ENCODE results near the gene TRIM46.
"Not testable (repeated sequence)": the region's sequence is repeated elsewhere in the genome, so short reads cannot be mapped to it uniquely, and the experiment has no call there.

The TRIM46 gene

GRCh38 chr1:155189926-155190325, 16.3 kb downstream of the TRIM46 start:
- not testable (repeated sequence) for DNase-seq

GRCh38 chr1:155191904-155192303, 18.3 kb downstream of the TRIM46 start:
- DNase-seq = no peak

GRCh38 chr1:155192346-155193274, 19.0 kb downstream of the TRIM46 start:
- DNase-seq = no peak

- peak; percentile 92 for DNase-seq
These were observed 19.8 kb downstream of the TRIM46 start for GRCh38 chr1:155193275-155193990.

GRCh38 chr1:155193991-155194240, 20.3 kb downstream of the TRIM46 start:
- not testable (repeated sequence) for DNase-seq

GRCh38 chr1:155195201-155196102, 21.8 kb downstream of the TRIM46 start:
- DNase-seq = no peak

- DNase-seq = no peak
These were observed 22.6 kb downstream of the TRIM46 start for GRCh38 chr1:155196103-155196892.

- DNase-seq = no peak
These were observed 23.4 kb downstream of the TRIM46 start for GRCh38 chr1:155196893-155197638.

- DNase-seq = no peak
These were observed 24.4 kb downstream of the TRIM46 start for GRCh38 chr1:155197901-155198546.

GRCh38 chr1:155198547-155198906, 24.9 kb downstream of the TRIM46 start:
- no peak for DNase-seq

- no peak for DNase-seq
These were observed 26.1 kb downstream of the TRIM46 start for GRCh38 chr1:155199792-155200191.

GRCh38 chr1:155200920-155201319, 27.3 kb downstream of the TRIM46 start:
- no peak for DNase-seq

- DNase-seq = no peak
These were observed 28.5 kb downstream of the TRIM46 start for GRCh38 chr1:155202198-155202597.

- DNase-seq = no peak
These were observed 29.3 kb downstream of the TRIM46 start for GRCh38 chr1:155202731-155203515.

GRCh38 chr1:155205035-155205434, 31.4 kb downstream of the TRIM46 start:
- DNase-seq = no peak

GRCh38 chr1:155205969-155206593, 32.4 kb downstream of the TRIM46 start:
- no peak for DNase-seq

GRCh38 chr1:155206891-155207805, 33.5 kb downstream of the TRIM46 start:
- DNase-seq = peak; percentile 97

- no peak for DNase-seq
These were observed 34.3 kb downstream of the TRIM46 start, which contains the start of gene THBS3 for GRCh38 chr1:155207806-155208540. Gene THBS3, minus strand, starts transcription at chr1:155207897. Its CDS starts 21 bp downstream, at chr1:155207876.
